NCI-H2029 treated with DMSO at 0.1 percent for 48 hours (cell line): Measurements from ENCODE around the gene CCDC63.
A peak's percentile ranks its signal among the peaks of the same experiment; 100 is the strongest.

ENCODE experiments used
- DNase-seq: peaks from one replicate; lab custom pipeline; 2025; lab: John Stamatoyannopoulos, UW

The CCDC63 gene

GRCh38 chr12:110846615-110847566 is at the start of gene CCDC63:
Gene CCDC63, plus strand, starts transcription at chr12:110846987. Its CDS starts 5,968 bp downstream, at chr12:110852955.
- no peak for DNase-seq

DNA sequence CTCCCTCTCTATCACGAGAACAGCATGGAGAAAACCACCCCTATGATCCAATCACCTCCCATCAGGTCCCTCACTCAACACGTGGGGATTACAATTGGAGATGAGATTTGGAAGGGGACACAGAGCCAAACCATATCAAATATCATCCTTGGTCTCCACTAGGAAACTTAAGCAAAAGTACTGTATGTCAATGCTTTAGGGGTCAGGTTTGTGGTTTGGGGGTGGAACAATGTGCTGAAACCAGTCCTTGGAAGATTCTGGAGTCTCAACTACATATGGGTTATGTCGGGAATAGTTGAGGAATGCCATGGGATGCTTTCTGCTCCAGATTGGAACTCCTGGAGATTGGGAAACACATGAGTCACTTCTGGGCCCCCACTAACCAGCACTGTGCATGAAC is 48.3 kb upstream of the CCDC63 start:
- no peak for DNase-seq

- DNase-seq = no peak
Observed at GRCh38 chr12:110802489-110802888, 44.3 kb upstream of the CCDC63 start.

- DNase-seq = no peak
Observed at GRCh38 chr12:110804406-110804805, 42.4 kb upstream of the CCDC63 start.

DNA sequence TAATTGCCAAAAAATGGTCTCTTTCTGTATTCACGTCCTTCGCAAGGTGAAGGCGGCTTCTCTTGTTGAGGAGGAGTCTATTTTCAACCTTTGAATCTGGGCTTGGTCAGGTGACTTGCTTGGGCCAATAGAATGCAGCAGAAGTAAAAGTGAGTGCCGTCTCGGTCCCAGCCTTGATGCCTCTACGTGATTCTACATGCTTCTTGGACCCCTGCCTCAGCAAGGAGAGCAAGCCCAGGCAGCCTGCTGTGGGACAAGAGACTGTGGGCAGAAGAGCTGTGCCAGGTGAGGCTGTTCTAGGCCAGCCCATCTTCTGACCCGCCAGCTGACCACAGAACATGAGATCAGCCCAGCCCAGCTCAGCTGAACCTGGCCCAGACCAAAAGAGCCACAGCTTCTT is 39.1 kb upstream of the CCDC63 start:
- no peak for DNase-seq

DNA sequence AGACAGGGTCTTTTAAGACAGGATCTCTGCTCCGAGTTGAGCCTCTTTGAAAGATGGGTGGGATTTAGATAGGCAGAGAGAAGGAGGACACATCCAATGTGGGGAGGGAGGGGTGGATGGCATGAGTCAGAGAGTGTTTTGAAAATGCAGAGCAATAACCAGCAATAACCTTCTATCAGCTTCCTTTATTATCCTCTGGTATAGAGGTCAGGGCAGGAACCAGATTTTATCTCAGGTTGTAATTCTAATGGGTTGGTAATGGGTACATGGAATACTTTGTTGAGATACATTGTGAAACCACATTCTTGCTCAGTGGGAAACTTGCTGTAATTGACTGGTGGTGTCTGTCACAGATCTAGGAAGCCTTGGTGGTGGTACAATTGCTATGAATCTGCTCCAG is 37.6 kb upstream of the CCDC63 start:
- no peak for DNase-seq

- no peak for DNase-seq
Observed at GRCh38 chr12:110811972-110812371, 34.8 kb upstream of the CCDC63 start.

DNA sequence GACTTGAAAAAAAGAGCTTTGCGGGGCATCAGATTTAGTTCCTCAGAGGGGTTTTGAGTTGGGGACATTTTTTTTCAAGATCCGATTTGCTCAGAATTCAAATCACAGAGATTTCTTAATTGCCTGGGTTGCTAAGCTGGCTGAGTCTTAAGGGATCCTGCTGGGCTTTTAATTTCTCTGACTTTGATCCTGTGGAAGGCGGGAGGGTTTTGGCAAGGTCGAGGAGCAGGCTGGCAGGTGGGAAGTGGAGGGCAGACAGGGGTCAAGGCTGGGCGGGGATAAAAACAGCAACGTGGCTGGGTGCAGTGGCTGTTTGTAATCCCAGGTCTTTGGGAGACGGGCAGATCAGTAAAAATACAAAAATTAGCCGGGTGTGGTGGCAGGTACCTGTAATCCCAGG is 33.5 kb upstream of the CCDC63 start:
- no peak for DNase-seq

GRCh38 chr12:110813756-110814155 is 33.0 kb upstream of the CCDC63 start:
- no peak for DNase-seq

DNA sequence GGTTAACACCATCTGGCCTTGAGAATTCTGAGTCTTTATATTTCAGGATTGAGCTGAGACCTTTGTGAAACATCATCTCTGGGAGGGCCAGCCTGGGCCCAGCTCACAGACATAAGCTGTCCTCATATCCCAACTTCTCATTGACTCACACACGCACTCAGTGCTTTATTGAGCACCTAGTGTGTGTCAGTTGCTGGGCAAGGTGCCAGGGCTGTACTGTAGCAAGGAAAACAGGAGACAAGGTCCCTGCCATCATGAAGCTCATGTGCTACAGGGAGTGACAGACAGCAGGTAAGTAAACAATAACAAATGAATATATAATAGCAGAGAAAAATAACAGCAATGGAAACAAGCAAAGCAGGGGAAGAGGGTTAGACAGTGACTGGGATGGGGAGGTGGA is 30.5 kb upstream of the CCDC63 start:
- no peak for DNase-seq

- no peak for DNase-seq
Observed at GRCh38 chr12:110816779-110817178, 30.0 kb upstream of the CCDC63 start.

- DNase-seq = no peak
Observed at GRCh38 chr12:110818511-110818910, 28.3 kb upstream of the CCDC63 start.

DNA sequence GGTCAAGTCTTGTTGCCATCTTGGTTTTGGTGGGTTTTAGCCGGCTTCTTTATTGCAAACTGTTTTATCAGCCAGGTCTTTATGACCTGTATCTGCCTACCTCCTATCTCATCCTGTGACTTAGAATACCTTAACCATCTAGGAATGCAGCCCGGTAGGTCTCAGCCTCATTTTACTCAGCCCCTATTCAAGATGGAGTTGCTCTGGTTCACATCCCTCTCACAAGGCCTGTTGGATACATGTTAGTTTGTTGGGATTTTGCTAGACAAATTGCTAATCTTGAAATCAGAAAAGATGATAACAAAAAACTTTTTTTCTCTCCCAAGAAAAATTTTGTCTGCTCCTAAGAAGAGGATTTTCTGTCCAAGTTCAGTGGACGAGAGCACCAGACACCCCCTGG is 27.6 kb upstream of the CCDC63 start:
- no peak for DNase-seq

DNA sequence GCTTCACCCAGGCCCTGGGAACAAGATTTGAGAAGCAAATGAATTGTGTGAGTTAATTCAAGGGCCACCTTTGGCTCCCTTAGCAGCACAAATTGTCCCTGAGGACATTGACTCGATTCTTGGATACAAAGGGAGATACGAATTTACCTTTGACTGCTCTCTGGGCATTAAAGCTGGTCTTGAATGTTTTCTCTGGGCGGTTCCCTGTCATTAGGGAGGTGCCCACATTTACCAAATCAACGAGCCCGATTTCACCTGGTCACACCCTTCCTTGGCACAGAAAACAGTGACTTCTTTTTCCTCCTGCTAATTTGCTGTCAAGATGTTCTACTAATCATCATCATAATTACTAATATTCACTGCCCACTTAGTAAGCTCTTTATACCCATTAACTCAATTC is 27.1 kb upstream of the CCDC63 start:
- DNase-seq = no peak

DNA sequence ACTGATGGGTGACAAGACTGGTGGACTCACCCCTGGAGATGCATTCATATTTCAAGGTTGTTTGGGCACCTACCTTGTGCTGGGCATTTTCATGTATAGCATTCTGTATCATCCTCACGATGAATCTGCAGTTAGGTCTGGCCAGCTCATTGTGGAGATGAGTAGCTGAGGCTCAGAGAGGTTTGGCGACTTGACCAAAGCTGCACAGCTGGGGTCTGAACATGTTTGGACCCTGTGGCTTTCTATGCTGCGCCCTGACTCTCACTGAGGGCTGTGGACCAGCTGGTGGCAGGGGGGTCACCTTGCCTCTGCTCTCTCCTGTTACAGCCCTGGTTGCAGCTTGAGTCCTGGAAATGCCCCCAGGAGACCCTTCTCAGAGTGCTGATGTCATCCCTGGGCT is 24.9 kb upstream of the CCDC63 start:
- DNase-seq = no peak

- no peak for DNase-seq
Observed at GRCh38 chr12:110822821-110823415, 23.9 kb upstream of the CCDC63 start.

- no peak for DNase-seq
Observed at GRCh38 chr12:110824342-110824741, 22.4 kb upstream of the CCDC63 start.

GRCh38 chr12:110825530-110825929 is 21.3 kb upstream of the CCDC63 start:
- no peak for DNase-seq

DNA sequence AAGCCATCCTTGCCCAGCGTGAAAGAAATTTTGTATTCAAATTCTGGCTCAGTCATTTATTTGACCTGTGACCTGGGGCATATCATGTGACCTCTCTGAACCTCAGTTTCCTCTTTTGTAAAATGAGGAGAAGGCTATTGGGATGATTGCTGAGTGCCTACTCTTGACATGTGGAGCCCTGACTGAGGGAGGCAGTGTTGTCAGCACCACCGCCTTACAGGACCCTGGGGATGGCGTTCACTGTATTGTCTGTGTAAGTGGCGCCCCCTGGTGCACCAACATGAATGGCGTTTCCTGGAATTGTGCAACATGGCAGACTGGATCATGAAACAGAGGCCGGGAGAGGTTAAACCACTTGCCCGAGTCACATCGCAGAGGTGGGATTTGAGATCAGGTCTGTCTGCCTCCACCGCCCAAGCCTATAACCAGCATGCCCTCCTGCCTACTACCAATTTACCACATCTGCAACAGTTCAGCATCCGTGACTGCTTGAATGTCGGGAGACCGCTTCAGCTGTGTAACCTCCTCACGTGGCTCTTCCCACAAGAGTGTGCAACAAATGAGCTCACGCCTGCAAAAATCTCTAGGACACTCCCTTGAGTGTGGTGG is 20.1 kb upstream of the CCDC63 start:
- peak; percentile 83 for DNase-seq

GRCh38 chr12:110829308-110829707 is 17.5 kb upstream of the CCDC63 start:
- no peak for DNase-seq

GRCh38 chr12:110836291-110836690 is 10.5 kb upstream of the CCDC63 start:
- DNase-seq = no peak

GRCh38 chr12:110841007-110841406 is 5.8 kb upstream of the CCDC63 start:
- DNase-seq = no peak

- no peak for DNase-seq
Observed at GRCh38 chr12:110844131-110844530, 2.7 kb upstream of the CCDC63 start.
